Measurements from ENCODE around the gene HOXB2. TPM values are rescaled to one million over a fixed set of nuclear protein-coding genes. Genes with fewer than 3 reads are reported as not detected.

The HOXB2 gene
- polyA plus RNA-seq, 1 donor from 2014 or later = not detected

DNA sequence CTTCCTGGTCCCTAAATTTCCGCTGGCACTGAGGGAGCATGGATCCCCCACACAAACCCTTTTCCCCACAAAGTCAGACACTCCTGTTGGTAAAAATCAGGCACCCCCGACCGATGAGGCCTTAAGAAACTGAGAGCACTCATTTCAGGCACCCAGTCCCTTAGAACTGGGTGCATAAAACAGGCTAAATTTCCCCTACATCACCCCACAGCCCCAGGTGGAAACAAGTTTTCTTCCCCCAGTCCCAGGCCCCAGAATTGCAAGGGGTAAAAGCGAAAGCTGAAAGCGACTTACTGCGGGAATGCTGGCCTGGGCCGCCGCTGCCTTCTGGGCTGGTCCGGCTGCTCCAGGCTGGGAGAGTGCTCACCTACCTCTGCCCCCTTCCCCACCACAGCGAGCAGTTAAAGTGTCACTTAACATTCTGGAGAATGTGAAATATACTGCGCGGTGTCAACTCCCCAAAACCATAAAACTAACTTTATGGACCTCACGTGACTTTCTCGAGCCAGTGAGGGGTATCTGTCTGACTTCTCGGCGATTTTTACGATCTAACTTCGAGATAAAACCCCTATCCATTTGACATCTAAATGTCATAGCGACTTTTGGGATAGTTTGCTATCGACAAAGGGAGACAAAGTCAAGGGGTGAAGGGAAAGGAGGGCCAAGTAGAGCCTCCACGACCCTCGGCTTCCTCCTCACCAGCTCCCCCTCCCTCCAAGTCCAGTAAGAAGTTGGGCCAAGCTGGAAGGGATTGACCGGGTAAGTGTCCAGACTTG, 45.1 kb upstream of the HOXB2 start, which contains the start of gene HOXB3:
Gene HOXB3, minus strand, starts transcription at position 411 of the 776 bp plus-strand sequence. CDS start 37,767 bp downstream, outside the sequence.
- no peak within 1 kb of the TSS for H3K9ac ChIP-seq (ENCODE audit: low read length)
- no peak within 1 kb of the TSS for H3K4me3 ChIP-seq (ENCODE audit: low read length)
- no peak within 1 kb of the TSS for H3K27ac ChIP-seq (ENCODE audit: low read length)
- no peaks in the 10 kb centered on the region for H4K20me1 ChIP-seq (ENCODE audit: insufficient read depth)
- H3K9me2 ChIP-seq (ENCODE audit: insufficient read depth, low read length) = no peaks in the 10 kb centered on the region
- H3K79me2 ChIP-seq (replicated peaks; ENCODE audit: insufficient read depth, low read length) = no peaks in the 10 kb centered on the region
- H3K27me3 ChIP-seq (ENCODE audit: insufficient read depth, low read depth, low read length) = peaks cover 100% of the 10 kb centered on the region
- no peak within 1 kb of the TSS for H2AFZ ChIP-seq (ENCODE audit: low read depth, low read length)
- no peaks in the 10 kb centered on the region for H3F3A ChIP-seq (ENCODE audit: insufficient read depth, low read length, poor library complexity, severe bottlenecking)
- no peaks in the 10 kb centered on the region for H3K36me3 ChIP-seq (ENCODE audit: insufficient read depth, low read length)
- H3K9me3 ChIP-seq (ENCODE audit: low read length) = peaks cover 8% of the 10 kb centered on the region
- TF ChIP-seq POLR2AphosphoS5 (IDR thresholded peaks at IDR 0.05) (no peak), TAF1 (IDR thresholded peaks at IDR 0.05; ENCODE audit: low read depth) (no peak), EP300 (conservative IDR thresholded peaks at IDR 0.05; ENCODE audit: poor library complexity, severe bottlenecking) (no peak), EZH2 (IDR thresholded peaks at IDR 0.05; ENCODE audit: borderline replicate concordance, insufficient read depth, low read length, poor library complexity, severe bottlenecking) (no peak), SMC3 (conservative IDR thresholded peaks at IDR 0.05; ENCODE audit: poor library complexity) (no peak), RAD21 (conservative IDR thresholded peaks at IDR 0.05) (no peak), MXI1 (conservative IDR thresholded peaks at IDR 0.05; ENCODE audit: poor library complexity, severe bottlenecking) (no peak)
- TF ChIP-seq, protein P1, sequence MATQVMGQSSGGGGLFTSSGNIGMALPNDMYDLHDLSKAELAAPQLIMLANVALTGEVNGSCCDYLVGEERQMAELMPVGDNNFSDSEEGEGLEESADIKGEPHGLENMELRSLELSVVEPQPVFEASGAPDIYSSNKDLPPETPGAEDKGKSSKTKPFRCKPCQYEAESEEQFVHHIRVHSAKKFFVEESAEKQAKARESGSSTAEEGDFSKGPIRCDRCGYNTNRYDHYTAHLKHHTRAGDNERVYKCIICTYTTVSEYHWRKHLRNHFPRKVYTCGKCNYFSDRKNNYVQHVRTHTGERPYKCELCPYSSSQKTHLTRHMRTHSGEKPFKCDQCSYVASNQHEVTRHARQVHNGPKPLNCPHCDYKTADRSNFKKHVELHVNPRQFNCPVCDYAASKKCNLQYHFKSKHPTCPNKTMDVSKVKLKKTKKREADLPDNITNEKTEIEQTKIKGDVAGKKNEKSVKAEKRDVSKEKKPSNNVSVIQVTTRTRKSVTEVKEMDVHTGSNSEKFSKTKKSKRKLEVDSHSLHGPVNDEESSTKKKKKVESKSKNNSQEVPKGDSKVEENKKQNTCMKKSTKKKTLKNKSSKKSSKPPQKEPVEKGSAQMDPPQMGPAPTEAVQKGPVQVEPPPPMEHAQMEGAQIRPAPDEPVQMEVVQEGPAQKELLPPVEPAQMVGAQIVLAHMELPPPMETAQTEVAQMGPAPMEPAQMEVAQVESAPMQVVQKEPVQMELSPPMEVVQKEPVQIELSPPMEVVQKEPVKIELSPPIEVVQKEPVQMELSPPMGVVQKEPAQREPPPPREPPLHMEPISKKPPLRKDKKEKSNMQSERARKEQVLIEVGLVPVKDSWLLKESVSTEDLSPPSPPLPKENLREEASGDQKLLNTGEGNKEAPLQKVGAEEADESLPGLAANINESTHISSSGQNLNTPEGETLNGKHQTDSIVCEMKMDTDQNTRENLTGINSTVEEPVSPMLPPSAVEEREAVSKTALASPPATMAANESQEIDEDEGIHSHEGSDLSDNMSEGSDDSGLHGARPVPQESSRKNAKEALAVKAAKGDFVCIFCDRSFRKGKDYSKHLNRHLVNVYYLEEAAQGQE (IDR thresholded peaks at IDR 0.05; ENCODE audit: borderline replicate concordance) = no peak
- TF ChIP-seq, protein P2, sequence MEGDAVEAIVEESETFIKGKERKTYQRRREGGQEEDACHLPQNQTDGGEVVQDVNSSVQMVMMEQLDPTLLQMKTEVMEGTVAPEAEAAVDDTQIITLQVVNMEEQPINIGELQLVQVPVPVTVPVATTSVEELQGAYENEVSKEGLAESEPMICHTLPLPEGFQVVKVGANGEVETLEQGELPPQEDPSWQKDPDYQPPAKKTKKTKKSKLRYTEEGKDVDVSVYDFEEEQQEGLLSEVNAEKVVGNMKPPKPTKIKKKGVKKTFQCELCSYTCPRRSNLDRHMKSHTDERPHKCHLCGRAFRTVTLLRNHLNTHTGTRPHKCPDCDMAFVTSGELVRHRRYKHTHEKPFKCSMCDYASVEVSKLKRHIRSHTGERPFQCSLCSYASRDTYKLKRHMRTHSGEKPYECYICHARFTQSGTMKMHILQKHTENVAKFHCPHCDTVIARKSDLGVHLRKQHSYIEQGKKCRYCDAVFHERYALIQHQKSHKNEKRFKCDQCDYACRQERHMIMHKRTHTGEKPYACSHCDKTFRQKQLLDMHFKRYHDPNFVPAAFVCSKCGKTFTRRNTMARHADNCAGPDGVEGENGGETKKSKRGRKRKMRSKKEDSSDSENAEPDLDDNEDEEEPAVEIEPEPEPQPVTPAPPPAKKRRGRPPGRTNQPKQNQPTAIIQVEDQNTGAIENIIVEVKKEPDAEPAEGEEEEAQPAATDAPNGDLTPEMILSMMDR (IDR thresholded peaks at IDR 0.05; ENCODE audit: poor library complexity, severe bottlenecking) = no peak
- no peak within 1 kb of the TSS for H3K4me2 ChIP-seq (ENCODE audit: low read length)

DNA sequence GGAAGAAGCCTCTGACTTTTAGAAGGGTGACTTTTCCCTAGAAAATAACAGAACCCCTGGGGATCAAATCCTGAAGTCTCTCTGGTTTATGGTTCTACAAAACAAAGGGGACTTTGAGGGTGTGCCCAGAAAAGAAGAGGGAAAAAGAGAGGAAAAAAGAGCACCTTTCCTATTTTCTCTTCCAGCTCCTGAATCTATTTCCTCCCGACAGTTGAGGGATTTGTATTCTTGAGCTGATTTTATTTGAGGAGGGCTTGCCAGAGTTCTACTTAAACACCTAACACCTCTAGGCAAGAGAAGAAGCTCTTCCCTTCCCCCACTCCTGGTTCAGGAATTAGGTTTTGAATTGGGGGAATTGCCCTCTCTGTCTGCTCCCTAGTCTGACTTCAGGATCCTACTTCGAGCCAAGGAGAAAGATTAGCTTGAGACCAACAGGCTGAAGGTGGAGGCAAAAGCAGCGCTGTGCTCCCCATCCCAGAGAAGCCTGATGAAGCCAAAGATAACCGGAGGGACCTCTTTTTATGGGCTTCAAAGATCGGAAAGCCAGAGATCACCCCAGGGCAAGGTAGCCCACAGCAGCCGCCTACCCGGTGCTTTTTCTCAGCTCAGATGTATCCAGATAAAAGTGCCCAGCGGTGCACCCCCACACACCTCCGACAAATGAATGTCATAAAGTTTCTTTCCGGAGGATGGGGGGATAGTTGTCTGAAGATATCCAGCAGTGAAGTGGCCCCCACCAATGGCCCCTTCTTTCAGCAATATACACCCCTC, 44.3 kb upstream of the HOXB2 start:
- no peaks in the 10 kb centered on the region for H4K20me1 ChIP-seq (ENCODE audit: insufficient read depth)
- H3K36me3 ChIP-seq (ENCODE audit: insufficient read depth, low read length) = no peaks in the 10 kb centered on the region
- H3K9me2 ChIP-seq (ENCODE audit: insufficient read depth, low read length) = no peaks in the 10 kb centered on the region
- peaks cover 100% of the 10 kb centered on the region for H3K27me3 ChIP-seq (ENCODE audit: insufficient read depth, low read depth, low read length)
- H3K9ac ChIP-seq (ENCODE audit: low read length) = no peak overlapping the region
- TF ChIP-seq, protein P1 (IDR thresholded peaks at IDR 0.05; ENCODE audit: borderline replicate concordance) = no peak
- TF ChIP-seq EP300 (conservative IDR thresholded peaks at IDR 0.05; ENCODE audit: poor library complexity, severe bottlenecking) (no peak), TAF1 (IDR thresholded peaks at IDR 0.05; ENCODE audit: low read depth) (no peak), EZH2 (IDR thresholded peaks at IDR 0.05; ENCODE audit: borderline replicate concordance, insufficient read depth, low read length, poor library complexity, severe bottlenecking) (no peak), SMC3 (conservative IDR thresholded peaks at IDR 0.05; ENCODE audit: poor library complexity) (no peak)
- no peak overlapping the region for H3K4me2 ChIP-seq (ENCODE audit: low read length)
- H2AFZ ChIP-seq (ENCODE audit: low read depth, low read length) = no peak overlapping the region
- no peaks in the 10 kb centered on the region for H3F3A ChIP-seq (ENCODE audit: insufficient read depth, low read length, poor library complexity, severe bottlenecking)
- no peaks in the 10 kb centered on the region for H3K79me2 ChIP-seq (replicated peaks; ENCODE audit: insufficient read depth, low read length)
- no peak overlapping the region for H3K27ac ChIP-seq (ENCODE audit: low read length)
- H3K4me3 ChIP-seq (ENCODE audit: low read length) = no peak overlapping the region
- H3K9me3 ChIP-seq (ENCODE audit: low read length) = peaks cover 8% of the 10 kb centered on the region
